SHP77 treated with DMSO at 0.1 percent for 48 hours (cell line): ENCODE data around the gene IMMP2L.
"Not testable (repeated sequence)": the region's sequence is repeated elsewhere in the genome, so short reads cannot be mapped to it uniquely, and the experiment has no call there.

ENCODE experiments used
- DNase-seq: peaks from one replicate; lab custom pipeline; 2025; lab: John Stamatoyannopoulos, UW

The IMMP2L gene

DNA sequence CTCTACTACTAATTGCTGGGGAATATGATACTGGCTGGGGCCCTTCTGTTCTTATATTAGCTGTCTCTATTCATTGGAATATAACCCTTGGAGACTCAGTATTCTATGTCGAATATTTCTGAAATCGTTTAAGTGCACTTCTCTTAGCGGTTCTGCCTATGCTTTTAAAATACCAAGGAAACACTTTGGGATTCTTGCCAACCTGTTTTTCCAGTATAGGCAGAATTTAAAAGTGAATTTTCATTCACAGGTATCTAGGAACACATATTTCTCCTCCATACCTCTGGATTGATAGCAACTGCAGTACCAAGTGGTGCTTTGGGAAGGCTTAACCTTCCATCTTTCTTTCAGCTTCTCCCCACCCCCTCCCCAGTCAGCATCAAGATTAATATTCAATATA lies 841.7 kb downstream of the IMMP2L start:
- DNase-seq: no peak

DNA sequence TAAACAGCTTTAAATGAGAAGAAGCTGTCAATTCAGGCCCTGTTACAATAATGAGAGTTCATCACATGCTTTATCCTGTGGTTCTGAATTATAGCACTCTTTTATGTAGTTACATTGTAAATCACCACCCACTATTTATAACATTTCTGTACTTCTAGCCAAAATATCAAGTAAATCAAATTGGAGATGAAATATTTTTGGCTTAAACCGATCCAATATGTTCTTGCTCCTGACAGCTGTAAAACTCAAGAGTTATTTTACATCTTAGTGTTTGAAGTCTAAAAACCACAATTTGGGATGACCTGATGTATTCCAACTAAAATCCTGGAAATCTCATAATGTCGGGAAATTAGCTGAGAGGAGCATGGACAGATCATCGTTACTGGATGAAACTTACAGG lies 842.6 kb downstream of the IMMP2L start:
- DNase-seq: no peak

DNA sequence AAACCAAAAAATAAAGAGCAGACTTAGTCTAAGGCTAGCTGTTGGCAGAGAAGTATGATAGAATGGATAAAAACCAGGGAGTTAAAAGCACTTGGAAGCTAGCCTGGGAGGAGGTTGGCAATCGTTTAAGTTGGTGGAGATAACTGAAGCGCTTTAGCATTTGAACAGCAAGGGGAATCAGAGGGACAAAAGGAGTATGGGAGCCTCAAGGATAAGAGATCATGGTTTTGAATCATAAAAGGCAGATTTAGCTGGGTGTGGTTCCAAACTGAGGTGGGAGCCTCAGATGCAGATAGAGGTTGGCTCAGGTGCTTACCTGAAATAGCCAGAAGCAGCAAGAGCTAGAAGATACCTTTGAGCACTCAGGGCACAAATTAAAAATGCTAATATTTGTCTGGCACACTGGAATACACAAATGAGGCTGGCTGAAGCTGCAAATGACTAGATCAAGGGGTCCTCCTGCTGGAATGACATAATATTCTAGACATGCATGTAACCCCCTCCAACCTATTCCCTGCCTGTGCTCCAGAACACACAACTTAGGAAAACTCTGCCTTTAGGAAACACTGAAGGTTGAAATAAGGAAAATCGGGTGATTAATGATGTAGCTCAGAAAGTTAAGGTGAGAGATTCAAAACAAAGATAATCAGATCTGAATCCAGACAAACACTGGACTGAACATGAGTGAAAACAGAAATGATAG lies 843.6 kb downstream of the IMMP2L start:
- DNase-seq: no peak

DNA sequence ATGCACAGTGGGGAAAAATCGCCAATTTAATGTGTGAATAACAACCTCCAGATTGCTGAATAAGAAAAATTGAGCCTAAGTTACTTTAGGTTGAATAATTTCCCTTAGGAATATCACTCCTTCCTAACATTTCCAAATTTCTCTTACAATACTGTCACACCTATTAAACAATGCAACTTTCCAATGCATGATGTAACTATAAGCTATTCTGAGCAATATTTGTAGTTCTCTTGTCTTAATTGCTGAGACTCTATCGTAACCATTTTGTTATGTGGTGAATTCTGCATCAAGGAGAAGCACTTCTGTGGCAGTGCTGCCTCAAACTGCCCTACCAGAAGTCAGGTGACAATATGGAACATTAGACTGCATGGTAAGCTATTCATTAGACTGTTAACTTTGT lies 858.1 kb downstream of the IMMP2L start:
- no peak for DNase-seq

DNA sequence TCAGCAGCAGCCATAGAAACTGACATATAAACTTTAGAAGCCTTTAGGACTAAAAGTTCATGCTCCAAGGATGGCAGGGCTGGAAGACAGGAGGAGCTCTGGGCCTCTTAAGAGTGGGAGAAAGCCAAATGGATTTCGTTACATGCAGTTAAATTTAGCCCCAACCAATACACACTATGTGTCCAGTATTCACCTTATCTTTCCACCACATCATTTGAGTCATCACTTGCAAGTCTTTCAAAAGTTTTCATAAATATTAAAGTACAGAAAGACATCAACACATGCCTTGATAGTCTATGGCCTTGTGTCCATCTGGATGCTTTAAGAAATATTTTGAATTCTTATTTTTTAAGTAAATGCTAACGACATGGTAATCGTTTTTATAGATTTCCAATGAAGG lies 863.7 kb downstream of the IMMP2L start:
- no peak for DNase-seq

DNA sequence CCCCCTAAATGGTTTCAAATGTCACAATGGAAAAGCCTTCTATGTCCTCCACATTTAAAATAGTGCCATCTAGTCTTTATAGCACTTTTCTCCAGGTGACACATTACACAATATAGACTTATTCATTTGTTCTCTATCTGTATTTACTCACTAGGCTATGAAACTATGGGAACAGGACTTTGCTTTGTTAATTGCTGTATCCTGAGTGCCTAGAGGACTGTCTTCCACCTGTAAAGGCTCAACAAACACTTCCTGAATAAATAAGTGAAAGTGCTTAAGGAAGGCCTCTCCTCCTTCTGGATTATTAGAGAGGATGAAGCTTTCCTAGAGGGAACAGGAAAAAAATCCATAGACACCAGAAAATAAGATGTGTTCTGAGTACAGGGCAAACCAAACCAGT lies 868.9 kb downstream of the IMMP2L start:
- no peak for DNase-seq

DNA sequence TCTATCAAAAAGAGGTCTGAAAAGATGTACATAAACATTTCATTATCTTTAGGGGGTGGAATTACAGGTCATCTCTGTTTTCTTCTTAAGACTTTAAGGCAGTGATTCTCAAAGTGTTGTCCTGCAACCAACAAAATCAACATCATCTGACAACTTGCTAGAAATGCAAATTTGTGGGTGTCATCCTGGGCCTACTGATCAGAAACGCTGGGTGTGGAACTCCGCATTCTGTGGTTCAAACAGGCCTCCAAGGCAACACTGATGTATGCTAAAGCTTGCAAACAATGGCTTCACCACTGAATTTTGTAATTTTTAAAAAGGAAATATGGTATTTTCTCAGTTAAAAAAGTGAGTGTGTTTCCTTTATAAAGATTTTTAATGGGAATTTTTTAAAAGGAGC lies 873.4 kb downstream of the IMMP2L start:
- DNase-seq: no peak

DNA sequence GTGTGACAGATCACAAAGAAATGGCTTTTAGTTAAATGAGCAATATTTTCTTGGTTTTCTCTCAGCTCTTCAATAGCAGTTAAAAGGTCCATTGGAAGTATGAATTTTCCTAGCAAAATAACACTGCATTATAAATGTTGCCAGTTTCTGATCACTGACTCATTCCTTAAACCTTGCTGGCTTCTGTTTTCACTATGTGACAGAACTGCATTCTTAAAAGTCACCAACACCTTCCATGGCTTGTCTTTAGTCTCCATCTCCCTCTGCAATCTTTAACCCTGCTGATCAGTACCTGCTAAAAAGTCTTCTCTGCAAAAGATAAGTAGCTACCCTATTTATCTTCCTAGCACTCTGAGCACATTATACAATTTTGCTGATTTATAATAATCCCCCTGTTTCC lies 876.4 kb downstream of the IMMP2L start:
- no peak for DNase-seq

DNA sequence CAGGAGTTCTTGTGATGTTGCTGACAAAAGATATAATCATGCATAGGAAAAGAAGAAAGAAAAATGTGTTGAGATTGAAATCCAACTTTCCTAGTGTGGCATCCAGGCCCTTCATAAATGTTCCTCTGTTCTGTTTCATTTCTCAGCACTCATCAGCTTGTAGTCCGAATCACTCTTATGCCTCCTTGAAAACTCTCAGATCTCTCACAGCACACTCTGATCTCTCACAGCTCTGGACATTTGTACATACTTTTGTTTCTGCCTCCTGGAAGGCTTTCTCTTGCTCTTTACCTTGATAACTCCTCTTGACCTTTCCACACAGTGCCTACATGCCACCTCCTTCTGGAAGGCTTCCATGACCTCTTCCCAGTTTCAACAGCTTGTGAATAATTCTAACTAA lies 880.4 kb downstream of the IMMP2L start:
- DNase-seq: no peak

DNA sequence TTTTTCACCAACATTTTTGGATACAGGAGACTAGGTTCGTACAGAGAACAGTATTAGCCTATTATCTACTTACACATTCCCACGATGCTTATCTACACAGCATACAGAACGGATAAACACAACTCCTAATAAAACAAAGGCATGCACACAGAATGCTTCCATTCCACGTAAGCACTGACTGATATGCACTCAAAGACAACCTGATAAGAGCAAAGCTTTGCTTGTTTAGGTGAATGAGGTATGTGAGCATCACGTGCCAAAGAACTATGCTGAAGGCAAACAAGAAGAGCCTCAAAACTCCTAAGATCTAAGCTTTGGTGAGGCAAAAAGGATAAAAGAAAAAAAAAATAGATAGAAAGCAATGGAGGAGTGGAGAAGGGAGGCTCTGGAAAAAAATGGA lies 884.9 kb downstream of the IMMP2L start:
- DNase-seq: no peak

DNA sequence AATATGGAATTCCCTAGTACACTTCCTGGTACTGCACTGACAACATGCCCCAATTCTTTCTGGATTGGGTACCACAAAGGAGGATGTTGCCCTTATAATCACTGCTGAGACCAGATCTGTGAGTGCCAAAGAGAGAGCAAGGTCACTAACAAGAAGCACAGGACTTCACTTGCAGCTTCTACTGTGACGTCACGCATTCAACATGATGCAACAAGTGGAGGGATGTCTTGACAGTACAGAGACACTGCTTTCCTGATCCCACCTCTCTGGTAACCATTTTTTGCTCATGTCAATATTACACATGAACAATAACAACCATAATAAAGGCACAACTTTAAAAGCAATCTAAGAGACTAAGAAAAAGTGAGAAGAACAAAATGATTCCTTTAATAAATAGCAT lies 885.5 kb downstream of the IMMP2L start:
- no peak for DNase-seq

DNA sequence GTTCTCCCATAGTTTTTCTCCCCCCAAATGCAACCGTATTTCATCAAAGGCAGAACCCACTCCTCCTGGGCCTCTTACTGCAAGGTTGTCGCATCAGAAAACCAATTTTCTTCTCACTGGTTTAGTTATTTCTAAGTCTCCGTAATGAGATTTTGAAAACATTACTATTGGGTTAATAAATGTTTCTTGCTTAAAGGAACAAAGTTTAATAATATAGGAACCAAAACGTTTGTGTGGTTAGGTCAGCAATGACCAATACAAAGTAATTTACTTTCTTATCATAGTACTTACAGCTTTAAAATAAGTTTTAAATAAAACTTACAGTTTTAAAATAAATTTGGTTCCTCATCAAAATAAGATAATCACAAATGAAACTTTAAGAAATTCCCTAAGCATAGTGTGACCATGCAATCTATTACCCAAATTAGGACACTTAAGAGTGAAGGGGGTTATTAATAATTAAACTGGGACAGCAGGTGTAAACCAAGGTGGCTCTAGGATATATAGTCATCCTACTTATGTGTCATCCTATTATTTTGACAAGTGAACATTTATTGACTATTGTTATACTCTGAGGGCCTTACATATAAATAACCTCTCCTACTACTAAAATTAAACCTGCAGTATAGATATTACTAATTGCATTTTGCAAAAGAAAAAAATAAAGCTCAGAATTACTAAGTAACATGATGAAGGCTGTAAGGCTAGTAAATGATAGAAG lies 886.7 kb downstream of the IMMP2L start:
- DNase-seq: no peak

DNA sequence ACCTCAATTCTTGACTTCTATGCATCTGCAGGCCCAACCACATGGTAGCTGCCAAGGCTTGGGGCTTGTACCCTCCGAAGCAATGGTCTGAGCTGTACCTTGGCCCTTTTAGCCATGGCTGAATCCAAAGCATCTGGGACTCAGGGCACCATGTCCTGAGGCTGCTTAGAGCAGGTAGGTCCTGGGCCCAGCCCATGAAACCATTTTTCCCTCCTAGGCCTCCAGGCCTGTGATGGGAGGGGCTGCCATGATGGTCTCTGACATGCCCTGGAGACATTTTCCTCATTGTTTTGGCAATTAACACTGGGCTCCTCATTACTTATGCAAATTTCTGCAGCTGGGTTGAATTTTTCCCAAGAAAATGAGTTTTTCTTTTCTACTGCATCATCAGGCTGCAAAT lies 889.1 kb downstream of the IMMP2L start:
- DNase-seq: no peak

DNA sequence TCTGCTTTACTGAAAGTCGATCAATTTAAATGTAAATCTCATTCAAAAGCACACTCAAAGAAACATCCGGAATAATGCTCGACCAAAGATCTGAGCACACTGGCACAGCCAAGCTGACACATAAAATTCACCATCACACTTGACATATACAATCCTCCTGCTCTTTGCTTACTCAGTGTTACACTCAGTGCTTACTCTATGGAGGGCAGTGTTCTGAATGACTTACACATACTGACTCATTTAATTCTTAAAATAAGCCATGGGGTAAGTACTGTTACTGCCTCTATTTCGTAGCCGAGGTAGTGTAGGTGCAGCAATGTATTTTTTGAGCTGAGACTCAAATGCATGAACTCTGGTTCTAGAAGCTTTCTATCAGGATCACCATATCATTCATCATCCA lies 892.9 kb downstream of the IMMP2L start:
- DNase-seq: no peak

DNA sequence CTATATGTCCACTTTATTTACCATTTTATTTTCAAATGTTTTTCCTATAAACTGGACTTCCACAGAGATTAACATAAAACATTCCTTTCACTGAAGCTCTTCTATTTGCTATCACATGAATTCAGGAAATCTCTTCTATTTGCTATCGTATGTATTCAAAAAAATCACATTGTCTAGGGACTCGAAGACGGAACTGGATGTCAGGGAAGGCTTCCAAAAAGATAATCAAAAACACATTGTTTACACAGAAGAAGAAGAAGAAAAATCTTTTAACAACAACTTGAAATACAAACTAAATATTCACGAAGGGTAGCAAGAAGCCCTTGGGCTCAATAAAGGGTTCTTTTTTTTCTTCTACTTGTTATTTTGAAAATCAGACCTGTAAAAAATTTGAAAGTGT lies 897.5 kb downstream of the IMMP2L start:
- no peak for DNase-seq

DNA sequence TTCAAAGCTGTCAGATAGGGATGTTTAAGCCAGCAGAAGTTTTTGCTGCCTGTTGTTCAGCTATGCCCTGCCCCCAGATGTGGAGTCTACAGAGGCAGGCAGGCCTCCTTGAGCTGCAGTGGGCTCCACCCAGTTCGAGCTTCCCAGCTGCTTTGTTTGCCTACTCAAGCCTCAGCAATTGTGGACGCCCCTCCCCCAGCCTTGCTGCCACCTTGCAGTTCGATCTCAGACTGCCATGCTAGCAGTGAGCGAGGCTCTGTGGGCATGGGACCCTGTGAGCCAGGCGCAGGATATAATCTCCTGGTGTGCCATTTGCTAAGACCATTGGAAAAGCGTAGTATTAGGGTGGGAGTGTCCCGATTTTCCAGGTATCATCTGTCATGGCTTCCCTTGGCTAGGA lies 901.7 kb downstream of the IMMP2L start:
- DNase-seq: not testable (repeated sequence)

DNA sequence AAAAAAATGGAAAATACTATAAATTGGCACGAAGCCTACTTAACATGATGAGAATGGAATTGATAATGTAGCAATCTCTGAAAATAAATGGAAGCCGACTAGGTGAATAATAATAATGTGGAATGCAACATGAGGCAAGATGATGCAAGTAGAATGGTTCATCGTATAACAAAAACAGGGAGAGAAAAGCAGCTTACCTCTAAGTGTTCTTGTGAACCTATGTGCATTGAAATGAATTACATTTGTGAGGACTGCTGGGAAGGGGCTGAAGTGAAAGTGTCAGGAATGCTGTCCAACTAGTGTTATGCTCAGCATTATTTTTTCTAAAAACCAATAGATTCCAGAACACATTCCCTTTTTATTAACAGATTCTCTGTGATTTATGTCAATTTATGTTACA lies 912.0 kb downstream of the IMMP2L start:
- DNase-seq: no peak

DNA sequence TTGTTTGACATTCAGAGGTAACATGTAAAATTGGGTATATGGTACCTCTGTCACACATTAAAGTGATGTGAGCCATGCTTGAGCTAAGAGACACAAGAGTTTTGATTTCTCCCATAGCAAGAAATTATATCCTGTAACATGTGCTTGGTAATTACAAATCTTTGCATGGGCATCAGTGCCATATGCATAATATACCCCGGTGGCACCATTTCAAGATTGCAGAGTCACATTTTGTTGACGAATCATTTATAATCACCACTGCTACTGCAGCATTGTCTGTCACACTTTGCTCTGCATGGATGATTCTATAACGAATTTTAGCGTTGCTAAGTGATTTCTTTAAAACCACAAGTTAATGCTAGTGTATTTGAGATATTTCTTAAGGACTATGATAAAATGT lies 915.0 kb downstream of the IMMP2L start:
- DNase-seq: no peak

DNA sequence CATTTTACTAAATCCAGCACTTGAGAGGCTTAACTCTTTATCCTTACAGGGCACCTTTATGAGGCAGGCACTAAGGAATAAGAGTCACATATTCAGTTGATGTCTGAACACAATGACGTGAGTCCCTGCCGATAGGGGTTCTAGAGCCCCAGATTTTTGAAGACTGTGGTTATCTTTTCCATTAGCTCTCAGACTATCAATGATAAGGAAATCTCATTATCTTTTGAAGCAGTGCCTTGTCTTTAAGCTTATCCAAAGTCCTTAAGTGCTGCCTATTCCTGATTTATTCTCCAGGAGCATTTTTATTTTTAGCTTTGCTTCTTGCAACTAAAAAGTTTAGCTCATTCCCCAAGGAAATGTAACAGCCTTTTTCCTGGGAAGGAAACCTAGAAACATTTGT lies 915.5 kb downstream of the IMMP2L start:
- no peak for DNase-seq

DNA sequence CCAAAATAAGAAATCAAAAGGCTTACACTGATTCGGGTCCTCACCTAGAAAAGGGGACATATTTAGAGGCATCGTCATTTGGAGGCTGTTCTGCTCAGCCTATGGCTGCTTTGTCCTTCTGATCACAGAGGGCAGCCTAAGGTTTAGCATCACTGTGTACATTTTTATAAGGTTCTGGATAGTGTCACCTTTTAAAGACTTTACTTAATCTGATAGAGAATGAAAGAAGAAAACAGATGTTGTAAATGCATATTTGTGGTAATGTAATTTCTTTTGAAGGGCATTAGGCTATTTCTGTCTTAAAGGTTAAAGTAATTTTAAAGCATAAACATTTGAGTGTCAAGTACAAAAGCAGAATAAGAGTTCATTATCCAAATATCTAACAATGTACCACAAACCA lies 916.7 kb downstream of the IMMP2L start:
- DNase-seq: no peak

DNA sequence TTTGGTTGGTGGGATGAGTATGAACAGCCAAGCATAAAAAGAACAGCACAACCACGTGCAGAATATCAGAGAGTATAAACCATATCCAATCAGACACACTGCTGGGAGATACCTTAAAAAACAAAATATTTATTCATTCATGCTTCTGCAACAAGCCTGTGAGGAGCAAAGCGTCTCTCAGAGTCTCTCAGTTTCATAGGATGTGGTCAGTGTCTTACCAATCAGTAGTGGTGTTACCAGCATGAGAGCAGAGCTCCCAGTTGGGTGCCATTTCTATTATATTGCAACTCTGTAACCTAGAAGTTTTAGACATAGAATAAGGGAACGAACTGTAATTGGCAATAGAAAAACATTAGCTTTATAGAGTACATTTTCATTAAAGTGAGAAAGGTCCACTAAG lies 917.2 kb downstream of the IMMP2L start:
- no peak for DNase-seq

DNA sequence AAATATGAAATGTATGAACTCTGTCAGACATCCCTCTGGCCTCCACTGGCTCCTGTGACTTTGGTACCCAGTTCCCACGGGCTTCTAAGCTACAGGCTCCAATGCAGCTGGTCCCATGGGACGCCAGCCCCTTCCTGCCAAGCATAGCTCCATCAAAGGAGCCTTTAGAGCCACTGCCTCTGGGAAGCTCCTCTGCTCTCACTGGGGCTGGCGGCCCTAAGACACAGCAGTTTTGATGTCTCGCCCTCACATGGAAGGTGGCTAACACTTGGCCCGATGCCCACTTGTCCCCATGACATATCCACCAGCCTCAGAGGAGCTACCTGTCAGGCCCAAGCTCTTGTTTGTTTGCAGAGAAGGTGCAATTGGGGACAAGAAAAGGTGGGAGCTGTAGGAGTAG lies 925.0 kb downstream of the IMMP2L start:
- no peak for DNase-seq

DNA sequence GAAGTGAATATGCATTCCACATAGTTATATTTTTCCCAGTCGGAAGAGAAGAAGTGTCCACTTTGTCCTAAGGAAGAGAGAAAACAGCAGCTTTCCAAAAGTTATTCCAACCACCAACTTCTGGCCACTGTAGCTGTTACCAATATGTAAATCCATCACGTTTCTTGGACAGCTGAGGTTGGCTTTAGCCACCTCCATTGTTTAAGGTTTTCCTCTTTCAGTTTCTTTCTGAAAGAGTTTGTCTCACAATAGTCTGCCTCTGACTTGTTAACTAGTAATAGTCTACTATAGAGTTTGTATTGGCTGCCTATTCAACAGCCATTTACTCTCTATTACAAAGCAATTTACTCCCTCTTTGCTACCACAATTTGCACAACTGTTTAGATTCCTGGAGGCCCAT lies 929.0 kb downstream of the IMMP2L start:
- DNase-seq: no peak

DNA sequence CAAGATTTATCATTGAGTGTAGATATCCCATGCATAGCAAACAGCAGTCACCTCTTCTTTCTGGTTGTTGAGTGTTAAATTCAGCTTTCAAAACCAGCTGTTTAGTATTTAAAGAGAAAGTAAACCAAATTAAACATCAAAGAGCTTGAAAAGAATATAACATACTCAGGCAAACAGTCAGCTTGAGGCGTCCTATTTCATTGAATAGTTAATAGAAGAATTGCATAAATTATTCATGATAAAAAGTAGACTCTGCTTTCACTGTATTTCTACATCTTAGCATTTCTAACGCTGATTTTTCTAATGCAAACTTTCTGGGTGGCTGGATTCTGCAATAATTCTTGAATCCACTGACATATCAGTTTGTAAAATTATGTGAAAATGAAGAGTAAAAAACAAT lies 935.9 kb downstream of the IMMP2L start:
- DNase-seq: no peak
